Transverse colon (tissue), 4 donors: ENCODE data around the gene IL19. TPM values are rescaled to one million over a fixed set of nuclear protein-coding genes. Genes with fewer than 3 reads are reported as not detected.

Source experiments
- DNase-seq: peaks from one replicate; pipeline ENCODE4 v3.0.0-alpha.2; 2019
- H3K27ac ChIP-seq, 4 donors: fragments of 200-600 bp; sonication (generic); 2 replicates each; pipeline ENCODE4 v1.5.1; 2016 to 2018; ENCODE audit warnings: inconsistent platforms in 4 of 4
- H3K27me3 ChIP-seq: fragments of 200-600 bp; sonication (generic); 2 replicates; pipeline ENCODE4 v1.5.1; 2017; ENCODE audit warnings: inconsistent platforms
- H3K36me3 ChIP-seq, 4 donors: fragments of 200-600 bp; sonication (generic); 2 replicates each; pipeline ENCODE4 v1.5.1; 2017 to 2019; ENCODE audit warnings: inconsistent platforms in 4 of 4
- H3K4me1 ChIP-seq, 4 donors: fragments of 200-600 bp; sonication (generic); 2 replicates each; pipeline ENCODE4 v1.5.1; 2017 to 2020; ENCODE audit warnings: inconsistent platforms in 4 of 4
- H3K4me3 ChIP-seq, 4 donors: fragments of 200-600 bp; sonication (generic); 1 replicate in 1 of 4; 2 replicates in 3 of 4; pipeline versions ENCODE4 v1.5.1 to v1.6.1; 2017 to 2019; ENCODE audit warnings: inconsistent platforms in 4 of 4
- H3K9me3 ChIP-seq, 2 donors: fragments of 200-600 bp; sonication (generic); 2 replicates each; pipeline ENCODE4 v1.5.1; 2017 to 2019; ENCODE audit warnings: inconsistent platforms in 2 of 2
- EP300 ChIP-seq: sonication (generic); formaldehyde crosslinking; IDR thresholded peaks from one replicate; pipeline ENCODE4 v1.6.1; 2017; ENCODE audit warnings: antibody characterized with exemption, low read depth
- POLR2A ChIP-seq: fragments of 450-650 bp; IDR thresholded peaks from one replicate; pipeline ENCODE4 v1.6.1; 2016; ENCODE audit warnings: antibody characterized with exemption, mild to moderate bottlenecking, moderate library complexity
- POLR2AphosphoS5 ChIP-seq, 3 donors: sonication (generic); formaldehyde crosslinking; IDR thresholded peaks; one replicate each; pipeline ENCODE4 v1.6.1; 2016; ENCODE audit warnings: antibody characterized with exemption in 3 of 3
- WGBS, 2 donors: methylation state at CpG; one replicate each; pipeline ENCODE4 v1.1.5; 2018; ENCODE audit warnings: low coverage in 1 of 2; 5-methylcytosine and 5-hydroxymethylcytosine counted together
- in situ Hi-C, 4 donors: fragments of 200-750 bp; cut with MboI; loops; one replicate each; pipeline versions ENCODE4 v1.15.0 to v1.15.1; 2017; ENCODE audit warnings: low sequenced_read_pairs in 3 of 4, low pct_ligation_motif_present in 1 of 4, low pct_unique_long_range_greater_than_20kb in 1 of 4
- intact Hi-C: fragments of 100-400 bp; cut with DNase I; formaldehyde crosslinking; loops from one replicate; pipeline ENCODE4 v1.15.1; 2023; ENCODE audit warnings: low total_unique reads
- total RNA-seq, 4 donors: library from RNA; depleted of rRNA; stranded (reverse); fragments of >200 nt; gene quantifications; one replicate each; pipeline ENCODE4 v1.1.0, GENCODE V29; 2016
- TF ChIP-seq, protein P1 (sequence below), 5 experiments: fragments of 200-600 bp in 3 of 5; fragments of 450-650 bp in 2 of 5; sonication (generic) in 3 of 5; IDR thresholded peaks; 1 replicate in 2 of 5; 2 replicates in 3 of 5; pipeline ENCODE4 v1.5.1; 2016 to 2017; ENCODE audit warnings: antibody characterized with exemption in 5 of 5, inconsistent platforms in 3 of 5, mild to moderate bottlenecking in 2 of 5, moderate library complexity in 1 of 5

Gene IL19
- total RNA-seq, 4 donors from 2014 or later: not detected

DNA sequence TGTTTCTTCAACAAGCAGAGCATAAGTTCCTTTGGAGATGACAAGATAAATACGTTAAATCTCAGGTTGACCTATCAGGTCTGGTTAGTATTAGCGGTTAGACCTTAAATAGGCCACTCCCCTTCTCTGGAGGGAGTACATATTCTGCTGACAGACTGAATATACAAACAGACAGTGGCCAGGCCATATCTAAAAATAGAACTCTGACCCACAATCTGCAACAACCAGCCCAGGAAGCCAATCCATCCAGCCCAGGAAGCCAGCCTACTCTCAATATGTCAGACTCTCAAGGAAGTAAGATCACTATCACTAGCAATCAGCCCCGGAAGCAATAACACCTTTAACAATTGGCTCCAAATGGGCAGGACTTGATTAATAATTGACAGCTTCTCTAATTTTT lies 101.6 kb downstream of the IL19 start:
- H3K36me3 ChIP-seq: no peaks in the 10 kb centered on the region
- TF ChIP-seq POLR2AphosphoS5 (IDR thresholded peaks at IDR 0.05) (peak in 1 of 3 donors; percentile 55), POLR2A (no peak), EP300 (no peak)
- TF ChIP-seq, protein P1, sequence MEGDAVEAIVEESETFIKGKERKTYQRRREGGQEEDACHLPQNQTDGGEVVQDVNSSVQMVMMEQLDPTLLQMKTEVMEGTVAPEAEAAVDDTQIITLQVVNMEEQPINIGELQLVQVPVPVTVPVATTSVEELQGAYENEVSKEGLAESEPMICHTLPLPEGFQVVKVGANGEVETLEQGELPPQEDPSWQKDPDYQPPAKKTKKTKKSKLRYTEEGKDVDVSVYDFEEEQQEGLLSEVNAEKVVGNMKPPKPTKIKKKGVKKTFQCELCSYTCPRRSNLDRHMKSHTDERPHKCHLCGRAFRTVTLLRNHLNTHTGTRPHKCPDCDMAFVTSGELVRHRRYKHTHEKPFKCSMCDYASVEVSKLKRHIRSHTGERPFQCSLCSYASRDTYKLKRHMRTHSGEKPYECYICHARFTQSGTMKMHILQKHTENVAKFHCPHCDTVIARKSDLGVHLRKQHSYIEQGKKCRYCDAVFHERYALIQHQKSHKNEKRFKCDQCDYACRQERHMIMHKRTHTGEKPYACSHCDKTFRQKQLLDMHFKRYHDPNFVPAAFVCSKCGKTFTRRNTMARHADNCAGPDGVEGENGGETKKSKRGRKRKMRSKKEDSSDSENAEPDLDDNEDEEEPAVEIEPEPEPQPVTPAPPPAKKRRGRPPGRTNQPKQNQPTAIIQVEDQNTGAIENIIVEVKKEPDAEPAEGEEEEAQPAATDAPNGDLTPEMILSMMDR (IDR thresholded peaks at IDR 0.05): no peak
- H3K4me1 ChIP-seq: no peaks in the 10 kb centered on the region
- peaks cover 0 to 3% of the 10 kb centered on the region in 2 donors for H3K9me3 ChIP-seq
- no peaks in the 10 kb centered on the region for H3K27me3 ChIP-seq
- intact Hi-C loops (no loop called here), in situ Hi-C loops (no loop called here)
- no peak for DNase-seq
- 74 to 89% methylated on average over 3 of the region's 3 CpGs for WGBS, 2 donors
- no peak overlapping the region for H3K27ac ChIP-seq
- H3K4me3 ChIP-seq: no peak overlapping the region

DNA sequence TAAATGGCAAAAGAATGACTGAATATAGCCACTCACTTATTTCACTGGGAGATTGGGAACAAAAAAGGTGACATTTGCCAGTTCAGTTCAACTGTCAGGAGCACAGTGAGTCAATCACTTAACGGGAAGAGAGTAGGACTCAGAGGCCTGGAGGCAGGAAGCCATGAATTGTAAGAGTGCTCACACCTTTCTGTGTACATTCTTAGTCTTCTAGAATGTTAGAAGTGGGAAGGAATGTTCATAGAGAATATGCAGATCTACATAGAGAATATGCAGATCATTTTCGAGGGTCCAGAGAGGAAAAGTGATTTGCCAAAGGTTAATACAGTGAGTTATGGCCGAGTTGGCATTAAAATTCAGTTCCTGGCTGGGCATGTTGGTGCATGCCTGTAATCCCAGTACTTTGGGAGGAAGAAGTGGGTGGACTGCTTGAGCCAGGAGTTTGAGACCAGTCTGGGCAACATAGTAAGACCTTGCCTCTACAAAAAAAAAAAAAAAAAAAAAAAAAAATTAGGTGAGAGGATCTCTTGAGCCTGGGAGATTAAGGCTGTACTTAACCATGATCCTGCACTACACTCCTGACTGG lies 103.1 kb downstream of the IL19 start:
- intact Hi-C loops: no loop called here
- TF ChIP-seq POLR2A (no peak), EP300 (no peak), POLR2AphosphoS5 (IDR thresholded peaks at IDR 0.05) (no peak)
- TF ChIP-seq, protein P1 (IDR thresholded peaks at IDR 0.05): no peak

DNA sequence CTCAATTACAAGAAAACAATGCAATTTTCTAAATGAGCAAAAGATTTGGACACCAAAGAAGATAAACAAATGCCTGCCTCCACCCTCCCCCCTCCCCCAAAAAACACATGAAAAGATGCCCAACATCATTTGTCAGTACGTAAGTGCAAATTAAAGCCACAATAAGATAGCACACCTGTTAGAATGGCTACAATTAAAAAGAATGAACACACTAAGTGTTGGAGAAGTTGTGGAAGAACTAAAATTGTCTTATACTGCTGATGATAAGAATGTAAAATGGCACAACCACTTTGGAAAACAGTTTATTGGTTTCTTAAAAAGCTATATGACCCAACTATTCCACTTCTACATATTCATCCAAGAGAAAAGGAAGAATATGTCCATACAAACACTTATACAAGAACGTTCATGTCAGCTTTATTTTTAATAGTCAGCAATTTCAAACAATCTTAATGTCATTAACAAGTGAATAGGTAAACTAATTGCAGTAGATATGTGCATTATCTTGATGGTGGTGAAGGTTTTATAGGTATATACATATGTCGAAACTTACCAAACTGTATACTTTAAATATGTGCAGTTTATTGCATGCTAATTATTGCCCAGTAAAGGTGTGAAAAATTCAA lies 105.3 kb downstream of the IL19 start:
- no peak for DNase-seq
- H3K4me1 ChIP-seq: no peaks in the 10 kb centered on the region
- H3K27me3 ChIP-seq: no peaks in the 10 kb centered on the region
- in situ Hi-C loops: no loop called here
- WGBS, 2 donors: 76 to 81% methylated on average over 3 of the region's 3 CpGs
- no peaks in the 10 kb centered on the region for H3K36me3 ChIP-seq
- TF ChIP-seq, protein P1 (IDR thresholded peaks at IDR 0.05): no peak
- TF ChIP-seq POLR2AphosphoS5 (IDR thresholded peaks at IDR 0.05) (no peak), EP300 (no peak), POLR2A (no peak)
- H3K9me3 ChIP-seq: peaks cover 11 to 15% of the 10 kb centered on the region in 2 donors
- intact Hi-C loops: no loop called here
- no peak overlapping the region for H3K4me3 ChIP-seq
- no peak overlapping the region for H3K27ac ChIP-seq

More for the DNA sequence above, 103.1 kb downstream of the IL19 start:
- Histone ChIP-seq H3K9me3 (peaks cover 8 to 11% of the 10 kb centered on the region in 2 donors), H3K27ac (no peak overlapping the region), H3K4me3 (no peak overlapping the region), H3K36me3 (no peaks in the 10 kb centered on the region), H3K4me1 (no peaks in the 10 kb centered on the region), H3K27me3 (no peaks in the 10 kb centered on the region)
- 83 to 88% methylated on average over 3 of the region's 3 CpGs for WGBS, 2 donors
- in situ Hi-C loops: no loop called here
- no peak for DNase-seq

DNA sequence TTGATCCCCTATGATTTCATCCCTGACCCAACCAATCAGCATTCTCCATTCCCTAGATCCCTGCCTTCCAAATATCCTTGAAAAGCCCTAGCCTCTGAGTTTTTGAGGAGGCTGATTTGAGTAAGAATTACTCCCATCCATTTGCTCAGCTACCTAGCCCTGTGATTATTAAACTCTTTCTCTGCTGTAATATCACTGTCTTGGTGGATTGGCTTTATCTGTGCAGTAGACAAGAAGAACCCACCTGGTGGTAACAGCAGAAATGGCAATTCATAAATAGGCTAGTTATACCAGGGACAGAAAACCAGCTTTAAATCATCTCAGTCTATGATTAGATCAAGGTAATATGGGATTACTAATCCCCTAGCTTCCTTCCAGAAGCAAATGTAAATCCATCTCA lies 107.9 kb downstream of the IL19 start:
- Histone ChIP-seq H3K27ac (no peak overlapping the region), H3K36me3 (no peaks in the 10 kb centered on the region), H3K9me3 (peaks cover 11 to 15% of the 10 kb centered on the region in 2 donors), H3K4me1 (no peaks in the 10 kb centered on the region), H3K4me3 (no peak overlapping the region), H3K27me3 (no peaks in the 10 kb centered on the region)
- in situ Hi-C loops (no loop called here), intact Hi-C loops (no loop called here)
- DNase-seq: no peak
- TF ChIP-seq, protein P1 (IDR thresholded peaks at IDR 0.05): no peak
- TF ChIP-seq POLR2A: no peak
- TF ChIP-seq EP300: no peak
- no peak for TF ChIP-seq POLR2AphosphoS5 (IDR thresholded peaks at IDR 0.05)
